WERI-Rb-1 (cell line): ENCODE results near the gene PTPRM.

Source experiments
- DNase-seq: peaks from one replicate; pipeline ENCODE4 v3.0.0-alpha.2; 2020
- H3K27ac ChIP-seq: fragments of 250-450 bp; sonication (Bioruptor Pico); 2 replicates; pipeline ENCODE4 v1.5.1; 2020; ENCODE audit warnings: mild to moderate bottlenecking, moderate library complexity
- H3K27me3 ChIP-seq: fragments of 250-450 bp; sonication (Bioruptor Pico); 2 replicates; pipeline ENCODE4 v1.5.1; 2021; ENCODE audit warnings: mild to moderate bottlenecking, low read depth, moderate library complexity; ENCODE audit not compliant: insufficient read depth, severe bottlenecking
- H3K36me3 ChIP-seq: fragments of 250-450 bp; sonication (Bioruptor Pico); 2 replicates; pipeline ENCODE4 v1.5.1; 2020; ENCODE audit warnings: mild to moderate bottlenecking, moderate library complexity
- H3K4me3 ChIP-seq: 2 replicates; pipeline ENCODE4 v1.5.1; 2011; ENCODE audit warnings: low read depth, mild to moderate bottlenecking, control low read depth, low read length
- H3K9me3 ChIP-seq: fragments of 250-450 bp; sonication (Bioruptor Pico); 2 replicates; pipeline ENCODE4 v1.5.1; 2021; ENCODE audit warnings: mild to moderate bottlenecking, moderate library complexity; ENCODE audit not compliant: severe bottlenecking
- CTCF ChIP-seq: IDR thresholded peaks from 2 replicates; pipeline ENCODE4 v1.5.1; 2011; ENCODE audit warnings: low read depth, mild to moderate bottlenecking, control low read depth, inconsistent platforms, low read length

The PTPRM gene

GRCh38 chr18:8008033-8008432 lies 440.9 kb downstream of the PTPRM start:
- no peaks in the 10 kb centered on the region for H3K9me3 ChIP-seq
- DNase-seq = no peak
- H3K4me3 ChIP-seq = no peak overlapping the region
- no peak for TF ChIP-seq CTCF
- no peak overlapping the region for H3K27ac ChIP-seq
- H3K36me3 ChIP-seq = no peaks in the 10 kb centered on the region
- H3K27me3 ChIP-seq = no peaks in the 10 kb centered on the region

- no peak overlapping the region for H3K27ac ChIP-seq
- H3K9me3 ChIP-seq = no peaks in the 10 kb centered on the region
- no peak for TF ChIP-seq CTCF
- no peak for DNase-seq
- no peak overlapping the region for H3K4me3 ChIP-seq
- no peaks in the 10 kb centered on the region for H3K27me3 ChIP-seq
- H3K36me3 ChIP-seq = no peaks in the 10 kb centered on the region
Observed at GRCh38 chr18:8011361-8011760, 444.2 kb downstream of the PTPRM start.

GRCh38 chr18:8011906-8012305 lies 444.8 kb downstream of the PTPRM start:
- 0 out of 2 replicates have a peak, but pooled peaks have one; percentile 19 for TF ChIP-seq CTCF
- Histone ChIP-seq H3K27ac (no peak overlapping the region), H3K4me3 (no peak overlapping the region), H3K9me3 (no peaks in the 10 kb centered on the region), H3K36me3 (no peaks in the 10 kb centered on the region), H3K27me3 (no peaks in the 10 kb centered on the region)
- DNase-seq = peak; percentile 26

DNA sequence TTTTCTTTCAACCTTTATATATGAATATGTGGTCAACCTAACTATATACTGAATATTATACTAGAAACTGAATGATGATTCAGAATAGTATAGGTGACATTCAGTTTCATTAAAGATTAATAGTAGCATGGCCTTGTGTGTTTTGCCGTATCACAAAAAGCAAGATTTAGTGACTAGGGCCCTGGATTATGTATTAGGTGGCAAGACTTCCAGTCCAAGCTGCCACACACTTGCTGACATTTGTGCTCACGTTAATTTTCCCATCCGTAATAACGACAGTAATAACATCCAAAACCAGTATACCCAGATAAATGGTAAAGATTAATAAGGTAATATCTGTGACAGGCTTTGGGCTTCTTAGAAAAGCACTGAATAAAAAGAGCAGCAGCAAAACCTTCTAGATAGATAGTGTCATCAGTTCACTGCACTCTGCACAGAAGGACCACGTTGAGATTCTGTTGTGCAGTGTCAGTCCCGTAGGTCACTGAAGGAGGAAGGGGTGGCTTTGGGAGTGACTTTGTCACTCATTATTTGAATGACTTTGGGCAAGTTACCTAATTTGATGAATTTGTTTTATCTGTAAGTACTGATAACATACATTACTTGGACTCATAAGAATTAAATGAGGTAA lies 451.7 kb downstream of the PTPRM start:
- TF ChIP-seq CTCF = no peak
- H3K4me3 ChIP-seq = no peak overlapping the region
- no peaks in the 10 kb centered on the region for H3K27me3 ChIP-seq
- H3K9me3 ChIP-seq = no peaks in the 10 kb centered on the region
- H3K27ac ChIP-seq = no peak overlapping the region
- no peaks in the 10 kb centered on the region for H3K36me3 ChIP-seq
- no peak for DNase-seq

DNA sequence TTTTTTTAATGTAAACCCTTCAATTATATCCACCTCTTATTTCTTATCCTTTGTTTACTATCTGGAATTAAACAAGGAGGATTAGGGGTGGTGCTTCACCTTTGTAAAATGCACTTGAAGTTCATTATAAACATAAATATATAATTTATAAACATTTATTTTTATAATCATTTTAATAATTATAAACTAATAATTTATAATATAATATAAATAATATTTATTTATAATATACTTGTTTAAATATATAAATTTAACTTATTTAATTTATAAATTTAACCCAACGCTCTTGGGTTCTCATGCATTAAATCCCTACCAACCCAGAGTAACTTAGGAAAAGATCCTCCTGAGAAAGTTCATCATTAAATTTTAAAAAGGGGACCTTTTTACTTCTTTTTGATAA lies 452.5 kb downstream of the PTPRM start:
- Histone ChIP-seq H3K27me3 (no peaks in the 10 kb centered on the region), H3K9me3 (no peaks in the 10 kb centered on the region), H3K36me3 (no peaks in the 10 kb centered on the region), H3K27ac (no peak overlapping the region), H3K4me3 (no peak overlapping the region)
- DNase-seq = no peak
- TF ChIP-seq CTCF = no peak
